HG03280 (cell line): ENCODE measurements around the gene TXNDC16.
"Not testable (repeated sequence)": the region's sequence is repeated elsewhere in the genome, so short reads cannot be mapped to it uniquely, and the experiment has no call there.

ENCODE experiments used
- ATAC-seq: cut with Tn5 transposase; IDR thresholded peaks from one replicate; pipeline ENCODE4 v1.9.1; 2021; ENCODE audit warnings: mild to moderate bottlenecking, moderate library complexity; ENCODE audit not compliant: unreplicated experiment

TXNDC16 gene

DNA sequence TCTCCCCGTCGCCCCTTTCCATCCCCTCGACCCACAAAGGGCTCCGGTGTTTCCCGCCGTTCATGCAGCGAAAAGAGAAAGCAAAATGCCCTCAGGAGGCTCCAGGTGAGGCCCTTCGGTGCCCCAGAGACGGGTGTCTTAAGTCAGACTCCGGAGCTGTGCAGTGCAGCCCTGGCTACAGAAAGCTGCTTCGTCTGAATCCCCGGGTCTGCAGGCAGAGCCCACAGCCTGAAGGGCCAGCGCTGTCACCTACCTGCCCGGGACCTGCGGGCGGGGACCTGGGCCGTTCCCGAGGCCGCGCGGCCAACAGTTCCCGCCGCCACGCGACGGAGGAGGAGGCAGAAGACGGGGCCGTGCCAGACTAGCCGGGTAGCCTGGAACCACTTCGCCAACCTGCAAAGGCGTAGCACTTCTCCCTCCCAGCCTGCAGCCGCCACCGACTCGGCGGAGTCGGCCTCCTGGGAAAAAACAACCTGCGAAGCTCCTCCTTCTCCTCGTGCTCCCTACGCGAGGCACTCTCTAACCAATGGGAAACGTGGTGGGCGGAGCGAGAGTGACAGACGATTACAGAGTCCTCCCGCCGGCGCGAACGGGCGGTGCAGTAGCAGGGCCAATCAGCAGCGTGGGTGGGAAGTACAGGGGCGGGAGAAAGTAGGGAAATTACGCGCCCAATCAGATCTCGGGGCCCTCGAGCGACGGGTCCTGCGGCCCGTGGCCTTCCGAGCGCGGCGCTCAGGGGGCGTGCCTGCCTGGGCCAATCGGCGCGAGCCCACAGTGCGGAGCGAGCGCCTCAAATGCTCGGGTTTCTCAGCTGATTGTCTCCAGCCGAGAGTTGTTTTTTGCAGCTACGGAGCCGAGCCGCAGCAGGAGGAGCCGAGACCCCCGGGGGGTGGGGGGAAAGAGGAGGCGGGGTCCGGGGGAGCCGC is at the start of gene TXNDC16, which contains the start of gene GPR137C:
TSS of gene TXNDC16 (minus strand) at position 443 of the 926 bp plus-strand sequence. CDS start 8,948 bp downstream, outside the sequence.
TSS of gene GPR137C (plus strand) at position 774 of the 926 bp plus-strand sequence. CDS start 312 bp downstream, outside the sequence.
- ATAC-seq, result peak; percentile 96

DNA sequence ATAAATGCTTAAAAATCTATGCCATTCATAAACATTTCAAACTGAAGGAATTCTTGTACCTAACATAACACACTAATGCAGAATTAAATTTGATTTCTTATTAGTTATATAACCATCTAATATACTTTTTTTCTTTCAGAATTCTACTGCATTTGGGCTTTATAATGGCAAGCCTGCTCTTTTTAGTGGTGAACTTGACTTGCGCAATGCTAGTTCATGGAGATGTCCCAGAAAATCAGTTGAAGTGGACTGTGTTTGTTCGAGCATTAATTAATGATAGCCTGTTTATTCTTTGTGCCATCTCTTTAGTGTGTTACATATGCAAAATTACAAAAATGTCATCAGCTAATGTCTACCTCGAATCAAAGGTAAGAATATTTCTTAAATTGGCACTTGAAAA is 47.7 kb upstream of the TXNDC16 start:
- ATAC-seq, result no peak

DNA sequence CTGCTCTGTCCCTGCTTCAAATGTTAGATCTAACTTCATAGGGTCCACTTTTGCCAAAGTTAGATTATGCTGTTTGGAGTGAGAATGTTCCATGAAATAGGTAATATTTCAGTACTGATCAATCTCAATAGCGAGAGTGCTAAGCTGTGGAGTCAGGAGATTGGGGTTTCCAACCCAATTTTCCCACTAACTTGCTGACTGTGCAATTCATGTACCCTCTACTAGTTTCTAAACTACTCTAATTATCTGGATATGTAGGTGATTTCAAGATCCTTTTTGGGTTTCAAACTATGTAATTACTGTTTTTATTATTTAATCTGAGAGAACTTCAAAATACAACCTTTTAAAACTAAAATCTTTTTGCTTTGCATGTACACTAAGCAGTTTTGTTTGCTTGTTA is 46.3 kb upstream of the TXNDC16 start:
- no peak for ATAC-seq

DNA sequence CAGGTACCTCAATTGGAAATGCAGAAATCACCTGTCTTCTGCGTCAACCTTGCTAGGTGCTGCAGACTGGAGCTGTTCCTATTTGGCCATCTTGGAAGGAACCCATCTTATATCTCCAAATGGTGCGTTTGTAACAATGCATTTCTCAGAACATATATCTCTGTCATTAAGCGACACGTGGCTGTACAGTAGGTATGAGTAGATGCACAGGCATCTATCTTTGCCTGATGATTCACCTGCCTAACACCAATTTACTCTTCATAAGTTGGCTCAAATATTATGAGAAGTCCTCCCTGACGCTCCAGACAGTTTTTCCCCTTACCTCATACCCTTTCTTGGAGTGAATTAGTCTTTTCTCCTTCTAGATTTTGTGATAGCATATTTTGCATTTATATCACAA is 44.6 kb upstream of the TXNDC16 start:
- no peak for ATAC-seq

DNA sequence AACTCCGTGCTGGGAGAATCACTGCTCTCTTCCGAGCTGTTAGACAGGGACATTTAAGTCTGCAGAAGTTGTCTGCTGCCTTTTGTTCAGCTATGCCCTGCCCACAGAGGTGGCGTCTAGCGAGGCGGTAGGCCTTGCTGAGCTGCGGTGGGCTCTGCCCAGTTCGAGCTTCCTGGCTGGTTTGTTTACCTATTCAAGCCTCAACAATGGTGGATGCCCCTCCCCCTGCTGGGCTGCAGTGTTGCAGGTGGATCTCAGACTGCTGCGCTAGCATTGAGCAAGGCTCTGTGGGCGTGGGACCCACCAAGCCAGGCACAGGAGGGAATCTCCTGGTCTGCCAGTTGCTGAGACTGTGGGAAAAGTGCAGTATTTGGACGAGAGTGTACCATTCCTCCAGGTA is 44.0 kb upstream of the TXNDC16 start:
- no peak for ATAC-seq

GRCh38 chr14:52590318-52590717 is 38.0 kb upstream of the TXNDC16 start:
- no peak for ATAC-seq

GRCh38 chr14:52589646-52590045 is 37.3 kb upstream of the TXNDC16 start:
- ATAC-seq, result no peak

- ATAC-seq, result no peak
Measured at GRCh38 chr14:52583544-52583943, 31.2 kb upstream of the TXNDC16 start.

DNA sequence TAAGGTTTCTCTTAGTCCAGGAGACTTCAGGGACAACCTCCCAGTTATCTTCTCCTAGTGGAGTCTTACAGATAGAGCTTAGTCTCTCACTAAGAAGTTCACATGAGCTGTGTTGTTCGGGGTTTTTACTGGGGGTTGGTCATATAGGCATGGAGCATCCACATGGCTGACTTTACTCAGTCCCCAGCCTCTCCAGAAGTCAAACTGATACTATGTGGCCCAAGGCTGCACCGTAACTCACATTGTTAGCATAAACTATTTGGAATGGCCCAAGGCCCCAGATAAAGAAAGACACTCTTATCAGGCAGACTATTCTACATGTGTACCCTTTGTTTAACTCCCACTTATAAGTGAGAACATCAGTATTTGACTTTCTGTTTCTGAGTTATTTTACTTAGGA is 23.6 kb upstream of the TXNDC16 start:
- no peak for ATAC-seq

GRCh38 chr14:52568454-52568853 is 16.1 kb upstream of the TXNDC16 start:
- not testable (repeated sequence) for ATAC-seq

GRCh38 chr14:52563120-52563519 is 10.8 kb upstream of the TXNDC16 start:
- no peak for ATAC-seq

DNA sequence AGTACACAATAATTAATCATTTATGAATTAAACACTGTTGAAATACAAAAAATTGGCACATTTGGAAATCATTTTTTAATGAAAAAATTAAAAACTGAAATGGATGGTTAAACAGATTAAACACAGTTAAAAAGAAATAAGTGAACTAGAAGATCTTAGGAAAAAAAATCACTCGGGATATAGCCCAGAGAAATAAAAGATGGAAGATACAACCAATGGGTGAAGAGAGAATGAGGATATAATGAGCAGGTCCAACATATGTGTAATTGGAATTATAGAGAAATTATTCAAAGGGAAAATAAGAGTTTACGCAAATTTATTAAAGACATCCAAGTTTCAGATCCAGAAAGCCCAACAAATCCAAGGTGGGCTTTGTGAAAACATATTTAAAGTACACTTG is 6.4 kb upstream of the TXNDC16 start:
- ATAC-seq, result no peak

DNA sequence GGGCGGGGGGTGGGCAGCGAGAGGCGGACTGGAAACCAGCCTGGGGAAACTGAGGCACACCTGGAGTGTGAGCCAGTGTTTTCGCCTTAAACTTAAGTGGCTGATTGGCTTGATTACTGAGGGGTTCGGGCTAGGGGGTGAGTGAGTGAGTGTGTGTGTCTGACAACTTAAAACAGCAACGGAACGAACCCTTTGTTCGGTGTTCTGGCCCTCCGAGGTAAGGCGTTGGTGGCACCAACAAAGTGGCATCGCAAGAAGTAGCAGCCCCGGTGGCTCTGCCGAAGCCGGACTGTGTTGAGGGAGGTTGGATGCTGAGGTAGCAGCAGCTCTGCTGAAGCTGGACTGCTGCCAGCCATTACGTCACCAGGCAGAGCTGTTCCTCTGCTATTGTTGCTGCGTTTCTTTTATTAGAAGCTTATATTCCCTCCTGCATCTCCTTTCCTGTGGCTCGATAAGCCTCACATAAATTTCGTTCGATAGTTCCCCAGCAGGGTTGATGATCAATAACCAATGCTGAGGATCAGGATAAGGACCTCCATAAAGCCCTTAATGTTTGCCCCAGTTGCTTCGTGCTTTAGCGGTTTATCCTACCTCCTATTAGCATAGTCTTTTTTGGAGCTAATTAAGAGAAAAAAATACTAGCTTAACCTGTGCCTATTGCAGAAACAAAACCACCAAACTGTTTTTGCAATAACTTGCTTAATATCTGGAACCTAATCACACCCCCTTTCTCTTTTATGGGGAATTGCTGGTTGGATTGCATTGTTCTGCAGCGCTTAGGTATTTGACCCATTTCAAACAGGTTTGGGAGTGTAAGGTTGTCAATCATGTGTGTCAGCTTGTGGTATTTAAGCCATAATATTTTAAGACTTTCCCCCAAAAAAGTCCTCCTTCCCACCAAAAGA is 1.6 kb upstream of the TXNDC16 start:
- no peak for ATAC-seq

- ATAC-seq, result peak; percentile 10
Measured at GRCh38 chr14:52553002-52553670, 831 bp upstream of the TXNDC16 start.

GRCh38 chr14:52551696-52552062 is 626 bp downstream of the TXNDC16 start:
- no peak for ATAC-seq

GRCh38 chr14:52551205-52551604 is 1.1 kb downstream of the TXNDC16 start:
- no peak for ATAC-seq

DNA sequence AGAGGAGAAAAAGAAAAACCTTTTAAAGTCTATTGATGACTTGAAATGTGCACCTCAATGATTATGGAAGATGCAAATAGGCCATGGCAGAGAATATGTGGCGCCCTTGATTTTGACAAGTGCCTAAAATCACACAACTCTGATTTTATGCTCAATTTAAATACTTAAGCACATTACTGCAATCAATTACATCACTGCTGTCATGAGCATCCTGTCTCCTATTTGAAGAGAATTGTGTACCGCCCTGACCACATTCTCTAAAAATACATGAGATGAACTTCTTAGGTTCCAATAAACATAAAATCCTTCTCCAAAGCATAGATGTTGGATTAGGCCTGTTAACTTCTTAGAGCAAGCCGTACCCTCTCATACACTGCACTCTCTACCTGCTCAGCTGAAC is 1.6 kb downstream of the TXNDC16 start:
- ATAC-seq, result no peak

GRCh38 chr14:52547526-52547925 is 4.8 kb downstream of the TXNDC16 start:
- ATAC-seq, result no peak

- ATAC-seq, result no peak
Measured at GRCh38 chr14:52547027-52547426, 5.3 kb downstream of the TXNDC16 start.

- ATAC-seq, result no peak
Measured at GRCh38 chr14:52546318-52546670, 6.0 kb downstream of the TXNDC16 start.
